HepG2 (cell line): ENCODE data around the gene LCN1. TPM values are rescaled to one million over a fixed set of nuclear protein-coding genes. Genes with fewer than 3 reads are reported as not detected.

Source experiments
- AGO2 ChIP-seq: fragments of 200-400 bp; formaldehyde crosslinking; optimal IDR thresholded peaks from 2 replicates; pipeline ENCODE3; 2017; ENCODE audit warnings: mild to moderate bottlenecking, low read depth, low read length, moderate library complexity
- CAMTA2 ChIP-seq: sonication (generic); formaldehyde crosslinking; IDR thresholded peaks from 2 replicates; pipeline ENCODE4 v1.4.0; 2020; ENCODE audit warnings: mild to moderate bottlenecking, missing genetic modification reagents, borderline replicate concordance
- CHCHD3 ChIP-seq: sonication (generic); formaldehyde crosslinking; IDR thresholded peaks from 2 replicates; pipeline ENCODE4 v1.8.0; 2022; ENCODE audit warnings: mild to moderate bottlenecking, missing genetic modification reagents, moderate library complexity
- CSRNP1 ChIP-seq: sonication (generic); formaldehyde crosslinking; IDR thresholded peaks from 2 replicates; pipeline ENCODE4 v1.8.1; 2023; ENCODE audit warnings: mild to moderate bottlenecking, missing genetic modification reagents
- HDAC1 ChIP-seq: sonication (generic); formaldehyde crosslinking; IDR thresholded peaks from 2 replicates; pipeline ENCODE4 v1.5.1; 2020; ENCODE audit warnings: mild to moderate bottlenecking, missing genetic modification reagents
- SOX13 ChIP-seq, 3 experiments: fragments of 450-650 bp in 1 of 3; sonication (generic) in 1 of 3; formaldehyde crosslinking in 1 of 3; IDR thresholded peaks in 2 of 3; conservative IDR thresholded peaks in 1 of 3; 2 replicates each; pipeline versions ENCODE4 v1.5.0 to v1.6.1; 2016 to 2020; ENCODE audit warnings: antibody characterized with exemption in 1 of 3, mild to moderate bottlenecking in 1 of 3, missing compliant biosample characterization in 1 of 3, missing genetic modification reagents in 1 of 3, moderate library complexity in 1 of 3
- SPEN ChIP-seq: sonication (generic); formaldehyde crosslinking; IDR thresholded peaks from 2 replicates; pipeline ENCODE4 v1.5.1; 2020; ENCODE audit warnings: low read depth, mild to moderate bottlenecking, missing genetic modification reagents
- TBX3 ChIP-seq: fragments of 450-650 bp; IDR thresholded peaks from 2 replicates; pipeline ENCODE4 v1.6.1; 2017; ENCODE audit warnings: antibody characterized with exemption, mild to moderate bottlenecking, inconsistent platforms, borderline replicate concordance
- THAP9 ChIP-seq: sonication (generic); formaldehyde crosslinking; IDR thresholded peaks from 2 replicates; pipeline ENCODE4; 2020; ENCODE audit warnings: missing genetic modification reagents, mild to moderate bottlenecking, borderline replicate concordance
- YEATS4 ChIP-seq: sonication (generic); formaldehyde crosslinking; IDR thresholded peaks from 2 replicates; pipeline ENCODE4 v1.4.0; 2020; ENCODE audit warnings: missing genetic modification reagents, borderline replicate concordance
- ZFP91 ChIP-seq: sonication (generic); formaldehyde crosslinking; IDR thresholded peaks from 2 replicates; pipeline ENCODE4 v1.9.0; 2022; ENCODE audit warnings: missing genetic modification reagents, mild to moderate bottlenecking, borderline replicate concordance
- ZFY ChIP-seq: sonication (generic); formaldehyde crosslinking; IDR thresholded peaks from 2 replicates; pipeline ENCODE4 v1.4.0; 2020; ENCODE audit warnings: missing genetic modification reagents
- ZNF160 ChIP-seq: sonication (generic); formaldehyde crosslinking; IDR thresholded peaks from 2 replicates; pipeline ENCODE4 v1.8.0; 2022; ENCODE audit warnings: mild to moderate bottlenecking, inconsistent platforms, missing genetic modification reagents
- ZNF317 ChIP-seq: sonication (generic); formaldehyde crosslinking; IDR thresholded peaks from 2 replicates; pipeline ENCODE4 v1.5.0; 2020; ENCODE audit warnings: mild to moderate bottlenecking, missing genetic modification reagents
- ZNF329 ChIP-seq: sonication (generic); formaldehyde crosslinking; IDR thresholded peaks from 2 replicates; pipeline ENCODE4 v1.9.0; 2021; ENCODE audit warnings: low read depth, mild to moderate bottlenecking, missing genetic modification reagents
- ZNF563 ChIP-seq: sonication (generic); formaldehyde crosslinking; IDR thresholded peaks from 2 replicates; pipeline ENCODE4 v1.8.0; 2022; ENCODE audit warnings: mild to moderate bottlenecking, moderate library complexity, missing genetic modification reagents
- ZNF710 ChIP-seq: sonication (generic); formaldehyde crosslinking; IDR thresholded peaks from 2 replicates; pipeline ENCODE4 v1.5.0; 2020; ENCODE audit warnings: mild to moderate bottlenecking, missing genetic modification reagents, borderline replicate concordance
- ZNF768 ChIP-seq: sonication (generic); formaldehyde crosslinking; IDR thresholded peaks from 2 replicates; pipeline ENCODE4 v1.4.0; 2020; ENCODE audit warnings: missing genetic modification reagents
- ZNF776 ChIP-seq: sonication (generic); formaldehyde crosslinking; IDR thresholded peaks from 2 replicates; pipeline ENCODE4 v1.4.0; 2020; ENCODE audit warnings: mild to moderate bottlenecking, missing genetic modification reagents
- polyA plus RNA-seq, 8 experiments: library from polyadenylated mRNA; depleted of rRNA in 3 of 8; stranded (reverse) in 7 of 8; unstranded in 1 of 8; fragments of >200 nt; fragmentation: Illumina TruSeq in 4 of 8; extraction: Trizol in 4 of 8; gene quantifications; 2 replicates each; pipeline versions ENCODE4 v1.2.1 to v1.2.3, GENCODE V29; 2011 to 2016; ENCODE audit warnings: low read depth in 4 of 8, missing spikeins in 1 of 8, mixed read lengths in 1 of 8; ENCODE audit not compliant: insufficient read depth in 1 of 8
- total RNA-seq, 5 experiments: library from RNA; depleted of rRNA; stranded (reverse); fragments of >200 nt; fragmentation: Illumina TruSeq; extraction: Trizol; gene quantifications; 2 replicates each; pipeline ENCODE4 v1.2.3, GENCODE V29; 2016; ENCODE audit warnings: low read depth in 1 of 5

The LCN1 gene
- total and polyA plus RNA-seq, 2 of the 13 experiments (the other 11 are each of a cell fraction or from before 2014, with no cell fraction given) = not detected

GRCh38 chr9:135480071-135480939 is 40.9 kb upstream of the LCN1 start (continued):
- TF ChIP-seq CSRNP1 (CRISPR knock-in tag) (0 out of 2 replicates have a peak, but pooled peaks have one; percentile 56), SPEN (CRISPR knock-in tag) (0 out of 2 replicates have a peak, but pooled peaks have one; percentile 22), ZFY (CRISPR knock-in tag) (peak; percentile 79), AGO2 (peak; percentile 49), ZNF317 (CRISPR knock-in tag) (peak; percentile 59; the same call in 1 of the 2 replicates), HDAC1 (CRISPR knock-in tag) (peak; percentile 37), TBX3 (no peak), CAMTA2 (CRISPR knock-in tag) (peak; percentile 87; the same call in 1 of the 2 replicates), ZNF563 (CRISPR knock-in tag) (peak; percentile 36; the same call in 1 of the 2 replicates), ZNF710 (CRISPR knock-in tag) (peak; percentile 61; the same call in 1 of the 2 replicates), THAP9 (CRISPR knock-in tag) (peak; percentile 42; the same call in 1 of the 2 replicates), YEATS4 (0 out of 2 replicates have a peak, but pooled peaks have one; percentile 25), CHCHD3 (CRISPR knock-in tag) (no peak), ZNF768 (CRISPR knock-in tag) (peak; percentile 50; the same call in 1 of the 2 replicates), SOX13 (IDR thresholded peaks at IDR 0.05) (no peak), SOX13 (CRISPR knock-in tag; conservative IDR thresholded peaks at IDR 0.05 in 1 of 2, IDR thresholded peaks at IDR 0.05 in 1 of 2) (no peak), ZNF329 (CRISPR knock-in tag) (no peak), ZFP91 (peak; percentile 66; the same call in 1 of the 2 replicates), ZNF776 (CRISPR knock-in tag) (peak; percentile 70; the same call in 1 of the 2 replicates), ZNF160 (CRISPR knock-in tag) (no peak)
